ENCODE data around the gene DENND2D.

Gene DENND2D, protein sequence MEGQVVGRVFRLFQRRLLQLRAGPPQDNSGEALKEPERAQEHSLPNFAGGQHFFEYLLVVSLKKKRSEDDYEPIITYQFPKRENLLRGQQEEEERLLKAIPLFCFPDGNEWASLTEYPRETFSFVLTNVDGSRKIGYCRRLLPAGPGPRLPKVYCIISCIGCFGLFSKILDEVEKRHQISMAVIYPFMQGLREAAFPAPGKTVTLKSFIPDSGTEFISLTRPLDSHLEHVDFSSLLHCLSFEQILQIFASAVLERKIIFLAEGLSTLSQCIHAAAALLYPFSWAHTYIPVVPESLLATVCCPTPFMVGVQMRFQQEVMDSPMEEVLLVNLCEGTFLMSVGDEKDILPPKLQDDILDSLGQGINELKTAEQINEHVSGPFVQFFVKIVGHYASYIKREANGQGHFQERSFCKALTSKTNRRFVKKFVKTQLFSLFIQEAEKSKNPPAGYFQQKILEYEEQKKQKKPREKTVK

DNA sequence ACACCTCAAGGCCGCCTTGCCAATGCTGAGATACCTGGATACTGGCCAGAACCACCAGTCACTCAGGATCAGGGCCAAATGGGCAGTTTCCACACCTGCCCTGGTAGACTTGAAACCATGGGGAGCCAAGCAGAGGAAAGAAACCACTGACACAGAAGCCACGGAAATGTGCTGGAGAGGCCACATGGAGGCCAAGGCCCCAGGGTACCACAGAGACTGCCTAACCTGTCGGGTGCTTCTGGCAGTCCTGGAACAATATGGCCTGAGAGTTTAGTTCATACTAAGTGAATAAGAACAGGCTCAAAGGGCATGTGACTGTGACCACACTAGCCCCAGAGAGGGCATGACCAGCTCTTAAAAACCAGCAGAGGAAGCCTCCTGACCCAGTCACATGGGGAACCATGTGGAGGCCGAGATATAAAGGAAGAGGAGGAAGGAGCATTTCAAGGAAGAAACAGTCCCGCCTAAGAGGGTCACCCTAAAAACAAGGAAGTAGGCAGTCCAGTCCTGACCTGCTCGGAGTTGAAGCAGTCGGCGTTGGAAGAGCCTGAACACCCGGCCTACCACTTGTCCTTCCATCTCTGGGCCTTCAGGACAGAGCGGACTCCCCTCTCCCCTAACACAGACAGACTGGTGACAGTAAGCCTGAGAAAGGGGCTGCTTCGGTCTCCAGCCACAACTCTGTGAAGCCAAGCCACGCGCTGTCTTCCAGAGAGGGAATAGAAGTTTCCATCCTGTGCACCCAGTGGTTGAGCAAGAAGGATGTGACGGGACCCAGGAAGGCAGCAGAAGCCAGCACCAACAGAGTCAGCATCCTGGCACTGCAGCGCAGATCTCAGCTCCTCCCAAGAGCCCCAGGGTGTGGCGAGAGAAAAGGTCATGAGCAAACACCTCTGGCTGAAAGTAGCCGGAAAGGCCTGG lies at the start of gene DENND2D:
DENND2D (minus strand) TSS at position 766 of the 921 bp plus-strand sequence; CDS start at position 579, 187 bp downstream.
- Histone ChIP-seq H3K9me3 (ENCODE audit: control insufficient read depth, insufficient read depth, low read depth, low read length) (no peaks in the 10 kb centered on the region), H3K4me3 (ENCODE audit: low read depth, low read length) (no peak within 1 kb of the TSS), H3K36me3 (ENCODE audit: control insufficient read depth in 2 of 2, insufficient read depth in 1 of 2, low read length in 2 of 2) (no peaks in the 10 kb centered on the region), H3K27ac (ENCODE audit: extremely low read depth, low read depth, low read length) (no peak within 1 kb of the TSS), H3K4me1 (ENCODE audit: control insufficient read depth, insufficient read depth, low read length) (no peaks in the 10 kb centered on the region)
- TF ChIP-seq, protein P1, sequence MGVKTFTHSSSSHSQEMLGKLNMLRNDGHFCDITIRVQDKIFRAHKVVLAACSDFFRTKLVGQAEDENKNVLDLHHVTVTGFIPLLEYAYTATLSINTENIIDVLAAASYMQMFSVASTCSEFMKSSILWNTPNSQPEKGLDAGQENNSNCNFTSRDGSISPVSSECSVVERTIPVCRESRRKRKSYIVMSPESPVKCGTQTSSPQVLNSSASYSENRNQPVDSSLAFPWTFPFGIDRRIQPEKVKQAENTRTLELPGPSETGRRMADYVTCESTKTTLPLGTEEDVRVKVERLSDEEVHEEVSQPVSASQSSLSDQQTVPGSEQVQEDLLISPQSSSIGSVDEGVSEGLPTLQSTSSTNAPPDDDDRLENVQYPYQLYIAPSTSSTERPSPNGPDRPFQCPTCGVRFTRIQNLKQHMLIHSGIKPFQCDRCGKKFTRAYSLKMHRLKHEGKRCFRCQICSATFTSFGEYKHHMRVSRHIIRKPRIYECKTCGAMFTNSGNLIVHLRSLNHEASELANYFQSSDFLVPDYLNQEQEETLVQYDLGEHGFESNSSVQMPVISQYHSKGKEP (tag by site-specific recombination; IDR thresholded peaks at IDR 0.05): no peak
- no peak for TF ChIP-seq ZNF596 (tag by site-specific recombination; IDR thresholded peaks at IDR 0.05)
- no peak for TF ChIP-seq ZNF16 (tag by site-specific recombination; IDR thresholded peaks at IDR 0.05; ENCODE audit: low read depth)
- no peak for TF ChIP-seq ZNF626 (tag by site-specific recombination; IDR thresholded peaks at IDR 0.05)
- no peak for TF ChIP-seq ZNF23 (tag by site-specific recombination; IDR thresholded peaks at IDR 0.05; ENCODE audit: borderline replicate concordance)
- TF ChIP-seq ZNF335 (tag by site-specific recombination; conservative IDR thresholded peaks at IDR 0.05): no peak
- TF ChIP-seq HOXD13 (CRISPR knock-in tag; IDR thresholded peaks at IDR 0.05; ENCODE audit: borderline replicate concordance): no peak
- no peak for TF ChIP-seq ZNF140 (tag by site-specific recombination; IDR thresholded peaks at IDR 0.05)
- TF ChIP-seq ZNF221 (tag by site-specific recombination; IDR thresholded peaks at IDR 0.05; ENCODE audit: borderline replicate concordance): no peak
- TF ChIP-seq, protein P2, sequence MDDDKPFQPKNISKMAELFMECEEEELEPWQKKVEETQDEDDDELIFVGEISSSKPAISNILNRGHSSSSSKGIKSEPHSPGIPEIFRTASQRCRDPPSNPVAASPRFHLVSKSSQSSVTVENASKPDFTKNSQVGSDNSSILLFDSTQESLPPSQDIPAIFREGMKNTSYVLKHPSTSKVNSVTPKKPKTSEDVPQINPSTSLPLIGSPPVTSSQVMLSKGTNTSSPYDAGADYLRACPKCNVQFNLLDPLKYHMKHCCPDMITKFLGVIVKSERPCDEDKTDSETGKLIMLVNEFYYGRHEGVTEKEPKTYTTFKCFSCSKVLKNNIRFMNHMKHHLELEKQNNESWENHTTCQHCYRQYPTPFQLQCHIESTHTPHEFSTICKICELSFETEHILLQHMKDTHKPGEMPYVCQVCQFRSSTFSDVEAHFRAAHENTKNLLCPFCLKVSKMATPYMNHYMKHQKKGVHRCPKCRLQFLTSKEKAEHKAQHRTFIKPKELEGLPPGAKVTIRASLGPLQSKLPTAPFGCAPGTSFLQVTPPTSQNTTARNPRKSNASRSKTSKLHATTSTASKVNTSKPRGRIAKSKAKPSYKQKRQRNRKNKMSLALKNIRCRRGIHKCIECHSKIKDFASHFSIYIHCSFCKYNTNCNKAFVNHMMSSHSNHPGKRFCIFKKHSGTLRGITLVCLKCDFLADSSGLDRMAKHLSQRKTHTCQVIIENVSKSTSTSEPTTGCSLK (tag by site-specific recombination; IDR thresholded peaks at IDR 0.05): no peak
- no peak for TF ChIP-seq SCRT2 (tag by site-specific recombination; IDR thresholded peaks at IDR 0.05)
- TF ChIP-seq ZNF747 (tag by site-specific recombination; IDR thresholded peaks at IDR 0.05): no peak
- no peak for TF ChIP-seq ZNF664 (tag by site-specific recombination; IDR thresholded peaks at IDR 0.05)
- TF ChIP-seq, protein P3, sequence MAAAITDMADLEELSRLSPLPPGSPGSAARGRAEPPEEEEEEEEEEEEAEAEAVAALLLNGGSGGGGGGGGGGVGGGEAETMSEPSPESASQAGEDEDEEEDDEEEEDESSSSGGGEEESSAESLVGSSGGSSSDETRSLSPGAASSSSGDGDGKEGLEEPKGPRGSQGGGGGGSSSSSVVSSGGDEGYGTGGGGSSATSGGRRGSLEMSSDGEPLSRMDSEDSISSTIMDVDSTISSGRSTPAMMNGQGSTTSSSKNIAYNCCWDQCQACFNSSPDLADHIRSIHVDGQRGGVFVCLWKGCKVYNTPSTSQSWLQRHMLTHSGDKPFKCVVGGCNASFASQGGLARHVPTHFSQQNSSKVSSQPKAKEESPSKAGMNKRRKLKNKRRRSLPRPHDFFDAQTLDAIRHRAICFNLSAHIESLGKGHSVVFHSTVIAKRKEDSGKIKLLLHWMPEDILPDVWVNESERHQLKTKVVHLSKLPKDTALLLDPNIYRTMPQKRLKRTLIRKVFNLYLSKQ (tag by site-specific recombination; IDR thresholded peaks at IDR 0.05; ENCODE audit: borderline replicate concordance): no peak
- no peak for TF ChIP-seq ZNF133 (tag by site-specific recombination; IDR thresholded peaks at IDR 0.05)
- no peak for TF ChIP-seq ZBTB20 (tag by site-specific recombination; IDR thresholded peaks at IDR 0.05)
- TF ChIP-seq, protein P4, sequence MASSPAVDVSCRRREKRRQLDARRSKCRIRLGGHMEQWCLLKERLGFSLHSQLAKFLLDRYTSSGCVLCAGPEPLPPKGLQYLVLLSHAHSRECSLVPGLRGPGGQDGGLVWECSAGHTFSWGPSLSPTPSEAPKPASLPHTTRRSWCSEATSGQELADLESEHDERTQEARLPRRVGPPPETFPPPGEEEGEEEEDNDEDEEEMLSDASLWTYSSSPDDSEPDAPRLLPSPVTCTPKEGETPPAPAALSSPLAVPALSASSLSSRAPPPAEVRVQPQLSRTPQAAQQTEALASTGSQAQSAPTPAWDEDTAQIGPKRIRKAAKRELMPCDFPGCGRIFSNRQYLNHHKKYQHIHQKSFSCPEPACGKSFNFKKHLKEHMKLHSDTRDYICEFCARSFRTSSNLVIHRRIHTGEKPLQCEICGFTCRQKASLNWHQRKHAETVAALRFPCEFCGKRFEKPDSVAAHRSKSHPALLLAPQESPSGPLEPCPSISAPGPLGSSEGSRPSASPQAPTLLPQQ (tag by site-specific recombination; IDR thresholded peaks at IDR 0.05): no peak
- TF ChIP-seq ZNF677 (tag by site-specific recombination; IDR thresholded peaks at IDR 0.05): no peak
- ChIA-PET CTCF (no interaction called here), POLR2A (no interaction called here)
